ENCODE results near the gene CCDC144A.
"Not testable (repeated sequence)": the region's sequence is repeated elsewhere in the genome, so short reads cannot be mapped to it uniquely, and the experiment has no call there.

DNA sequence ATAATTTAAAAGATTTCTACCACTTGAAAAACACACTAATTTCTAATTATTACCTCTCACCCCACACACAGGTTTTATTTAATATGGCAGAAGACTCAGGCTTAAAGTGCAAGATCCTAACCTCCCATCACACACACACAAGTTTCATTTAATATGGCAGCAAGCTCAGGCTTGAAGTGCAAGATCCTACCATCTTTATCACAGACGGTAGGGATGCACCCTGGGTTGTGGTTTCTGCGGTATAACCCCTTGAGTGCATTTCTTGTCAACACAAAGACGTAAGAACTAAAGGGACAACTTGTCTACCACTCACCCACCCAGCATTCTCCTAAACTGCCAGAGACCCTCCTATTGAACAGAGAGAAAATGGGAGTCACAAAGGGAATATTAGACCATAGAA, 68.1 kb downstream of the CCDC144A start:
- TF ChIP-seq, protein P1, sequence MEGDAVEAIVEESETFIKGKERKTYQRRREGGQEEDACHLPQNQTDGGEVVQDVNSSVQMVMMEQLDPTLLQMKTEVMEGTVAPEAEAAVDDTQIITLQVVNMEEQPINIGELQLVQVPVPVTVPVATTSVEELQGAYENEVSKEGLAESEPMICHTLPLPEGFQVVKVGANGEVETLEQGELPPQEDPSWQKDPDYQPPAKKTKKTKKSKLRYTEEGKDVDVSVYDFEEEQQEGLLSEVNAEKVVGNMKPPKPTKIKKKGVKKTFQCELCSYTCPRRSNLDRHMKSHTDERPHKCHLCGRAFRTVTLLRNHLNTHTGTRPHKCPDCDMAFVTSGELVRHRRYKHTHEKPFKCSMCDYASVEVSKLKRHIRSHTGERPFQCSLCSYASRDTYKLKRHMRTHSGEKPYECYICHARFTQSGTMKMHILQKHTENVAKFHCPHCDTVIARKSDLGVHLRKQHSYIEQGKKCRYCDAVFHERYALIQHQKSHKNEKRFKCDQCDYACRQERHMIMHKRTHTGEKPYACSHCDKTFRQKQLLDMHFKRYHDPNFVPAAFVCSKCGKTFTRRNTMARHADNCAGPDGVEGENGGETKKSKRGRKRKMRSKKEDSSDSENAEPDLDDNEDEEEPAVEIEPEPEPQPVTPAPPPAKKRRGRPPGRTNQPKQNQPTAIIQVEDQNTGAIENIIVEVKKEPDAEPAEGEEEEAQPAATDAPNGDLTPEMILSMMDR (IDR thresholded peaks at IDR 0.05): not testable (repeated sequence)
- not testable (repeated sequence) for TF ChIP-seq POLR2AphosphoS5 (IDR thresholded peaks at IDR 0.05; ENCODE audit: insufficient read depth in 1 of 2, low read depth in 1 of 2)
